B cell (primary cell): ENCODE measurements around the gene TRIM62. TPM values are rescaled to one million over a fixed set of nuclear protein-coding genes. Genes with fewer than 3 reads are reported as not detected.
"Not testable (repeated sequence)": the region's sequence is repeated elsewhere in the genome, so short reads cannot be mapped to it uniquely, and the experiment has no call there.

Source experiments
- ATAC-seq: fragments of 200-7000 bp; cut with Tn5 transposase; one replicate; pipeline ENCODE4 v1.10.0; 2021; ENCODE audit warnings: low read depth, mild to moderate bottlenecking, moderate number of reproducible peaks, moderate library complexity
- CTCF ChIA-PET: fragments of 350-600 bp; sonication (Branson Sonifier 250); formaldehyde crosslinking; loops from one replicate; lab custom pipeline; 2021; ENCODE audit warnings: antibody characterized with exemption, inconsistent platforms; lab: Charles Lee
- POLR2A ChIA-PET: fragments of 350-600 bp; sonication (Branson Sonifier 250); formaldehyde crosslinking; loops from one replicate; lab custom pipeline; 2021; ENCODE audit warnings: antibody characterized with exemption; lab: Charles Lee
- DNase-seq: peaks from one replicate; pipeline ENCODE4 v3.0.0; 2013
- H2AFZ ChIP-seq: 2 replicates; pipeline ENCODE4 v1.6.1; 2012; ENCODE audit warnings: mild to moderate bottlenecking, low read depth, low read length; ENCODE audit not compliant: insufficient read depth, poor library complexity, severe bottlenecking
- H3K27ac ChIP-seq, 2 donors: 1 replicate in 1 of 2; 2 replicates in 1 of 2; pipeline ENCODE4 v1.5.1; 2012 to 2013; ENCODE audit warnings: low read length in 2 of 2, mild to moderate bottlenecking in 2 of 2, moderate library complexity in 1 of 2
- H3K27me3 ChIP-seq, 4 experiments: fragments of 200-600 bp in 1 of 4; sonication (generic) in 1 of 4; replicated peaks in 1 of 4; 1 replicate in 2 of 4; 2 replicates in 2 of 4; pipeline versions ENCODE4 v1.6.1 to v1.7.0; 2013 to 2016; ENCODE audit warnings: low read length in 3 of 4, mild to moderate bottlenecking in 2 of 4, mixed read lengths in 1 of 4, moderate library complexity in 1 of 4; ENCODE audit not compliant: insufficient read depth in 4 of 4, control insufficient read depth in 3 of 4; ENCODE audit errors: control extremely low read depth in 1 of 4
- H3K36me3 ChIP-seq, 2 experiments: replicated peaks in 1 of 2; 1 replicate in 1 of 2; 2 replicates in 1 of 2; pipeline versions ENCODE4 v1.6.1 to v1.7.1; 2013; ENCODE audit warnings: low read length in 1 of 2; ENCODE audit not compliant: insufficient read depth in 2 of 2, control insufficient read depth in 1 of 2; ENCODE audit errors: control extremely low read depth in 1 of 2, extremely low read depth in 1 of 2
- H3K4me1 ChIP-seq, 2 donors: fragments of 200-600 bp in 1 of 2; sonication (generic) in 1 of 2; 1 replicate in 1 of 2; 2 replicates in 1 of 2; pipeline versions ENCODE4 v1.5.1 to v1.6.1; 2013 to 2017; ENCODE audit warnings: low read length in 2 of 2; ENCODE audit not compliant: control insufficient read depth in 2 of 2, insufficient read depth in 2 of 2
- H3K4me2 ChIP-seq: replicated peaks from 2 replicates; pipeline ENCODE3; 2012; ENCODE audit warnings: mild to moderate bottlenecking, low read depth, low read length; ENCODE audit not compliant: poor library complexity, severe bottlenecking
- H3K4me3 ChIP-seq, 5 experiments: fragments of 200-600 bp in 1 of 5; sonication (generic) in 1 of 5; 1 replicate in 3 of 5; 2 replicates in 2 of 5; pipeline versions ENCODE4 v1.5.1 to v1.7.0; 2011 to 2016; ENCODE audit warnings: low read length in 4 of 5, mild to moderate bottlenecking in 4 of 5, low read depth in 2 of 5, control low read depth in 1 of 5, moderate library complexity in 1 of 5; ENCODE audit not compliant: insufficient read depth in 1 of 5; ENCODE audit errors: control extremely low read depth in 1 of 5, extremely low read depth in 1 of 5
- H3K79me2 ChIP-seq: fragments of 200-600 bp; sonication (generic); one replicate; pipeline ENCODE4 v1.6.0; 2016; ENCODE audit warnings: low read length; ENCODE audit not compliant: control insufficient read depth, insufficient read depth
- H3K9ac ChIP-seq: fragments of 200-600 bp; sonication (generic); 2 replicates; pipeline ENCODE4 v1.6.1; 2017; ENCODE audit warnings: mild to moderate bottlenecking, low read length, moderate library complexity
- H3K9me3 ChIP-seq, 3 donors: one replicate each; pipeline versions ENCODE4 v1.6.1 to v1.7.1; 2013; ENCODE audit warnings: low read length in 2 of 3; ENCODE audit not compliant: control insufficient read depth in 2 of 3, insufficient read depth in 1 of 3; ENCODE audit errors: control extremely low read depth in 1 of 3
- H4K20me1 ChIP-seq: 2 replicates; pipeline ENCODE4 v1.6.0; 2012; ENCODE audit warnings: mild to moderate bottlenecking, low read length; ENCODE audit not compliant: insufficient read depth, control insufficient read depth, poor library complexity, severe bottlenecking
- H3K27ac Mint-ChIP-seq: one replicate; pipeline ENCODE4 v1.8.0; 2021; ENCODE audit warnings: mixed read lengths
- H3K27me3 Mint-ChIP-seq: one replicate; pipeline ENCODE4 v1.8.0; 2021; ENCODE audit warnings: mixed read lengths
- H3K4me1 Mint-ChIP-seq: one replicate; pipeline ENCODE4 v1.8.0; 2021; ENCODE audit warnings: mixed read lengths
- H3K4me3 Mint-ChIP-seq: one replicate; pipeline ENCODE4 v1.8.0; 2021; ENCODE audit warnings: mixed read lengths
- H3K9me3 Mint-ChIP-seq: one replicate; pipeline ENCODE4 v1.8.0; 2022; ENCODE audit warnings: mixed read lengths; ENCODE audit not compliant: insufficient read depth
- EZH2 ChIP-seq: IDR thresholded peaks from 2 replicates; pipeline ENCODE4 v1.6.1; 2012; ENCODE audit warnings: borderline replicate concordance, low read depth, mild to moderate bottlenecking, moderate library complexity, low read length; ENCODE audit not compliant: insufficient read depth, poor library complexity, severe bottlenecking
- WGBS: methylation state at CpG from one replicate; pipeline ENCODE4 v1.1.5; 2013; ENCODE audit warnings: missing lambda C conversion rate; ENCODE audit not compliant: insufficient coverage; 5-methylcytosine and 5-hydroxymethylcytosine counted together
- intact Hi-C: fragments of 100-400 bp; cut with micrococcal nuclease; formaldehyde crosslinking; loops from one replicate; pipeline ENCODE4 v1.10.0; 2022
- polyA plus RNA-seq: library from polyadenylated mRNA; depleted of rRNA; stranded (reverse); fragments of >200 nt; gene quantifications from 2 replicates; pipeline ENCODE4 v1.2.3, GENCODE V29; 2012
- total RNA-seq, 2 donors: library from RNA; stranded (reverse); fragments of 120-200 nt in 1 of 2; gene quantifications; 1 replicate in 1 of 2; 2 replicates in 1 of 2; pipeline versions ENCODE4 v1.2.3 to v1.2.4, GENCODE V29; 2013 to 2022
- TF ChIP-seq, protein P1 (sequence below): fragments of 200-600 bp; IDR thresholded peaks from one replicate; pipeline ENCODE4 v1.8.0; 2022; ENCODE audit warnings: antibody characterized with exemption, mild to moderate bottlenecking

Gene TRIM62
- total and polyA plus RNA-seq, 2 donors (not counting 1 experiment from before 2014, with no cell fraction given): 10.7 to 24.1 TPM

DNA sequence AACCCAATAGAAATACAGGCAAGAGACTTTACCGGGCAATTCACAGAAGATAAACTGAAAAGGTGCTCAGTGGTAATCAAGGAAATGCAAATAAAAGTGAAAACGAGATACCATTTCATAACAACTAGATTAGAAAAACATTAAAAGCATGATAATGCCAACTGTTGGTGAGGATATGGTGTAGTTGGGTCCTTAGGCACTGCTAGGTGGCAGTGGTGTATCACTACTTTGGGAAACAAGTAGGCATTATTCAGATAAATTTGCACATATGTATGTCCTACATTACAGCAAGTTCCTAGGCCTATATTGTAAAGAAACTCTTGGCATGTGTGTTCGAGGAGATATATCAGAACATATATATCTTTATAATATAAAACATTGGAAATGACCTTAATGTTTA lies 69.9 kb downstream of the TRIM62 start:
- ChIA-PET POLR2A (no interaction called here), CTCF (interaction anchor here (0.7 to 1.1 kb wide), 2 partner anchors 15 to 178 kb away, joined by 3 to 5 read pairs; no protein-coding TSS in a partner anchor)
- Histone ChIP-seq H3K27ac (no peak overlapping the region), H3K36me3 (no peaks in the 10 kb centered on the region), H3K9ac (no peak overlapping the region), H3K27me3 (no peaks in the 10 kb centered on the region), H3K4me2 (no peak overlapping the region), H3K79me2 (no peaks in the 10 kb centered on the region), H4K20me1 (no peaks in the 10 kb centered on the region), H3K4me3 (no peak overlapping the region), H3K9me3 (peaks cover 0 to 5% (median 1%) of the 10 kb centered on the region in 3 donors), H3K4me1 (no peaks in the 10 kb centered on the region), H2AFZ (no peak overlapping the region)
- WGBS: no CpG with 5 or more reads among the region's 3 CpGs
- peak; percentile 39 for DNase-seq
- no peaks in the 10 kb centered on the region for H3K9me3 Mint-ChIP-seq
- intact Hi-C loops: loop anchor here (1.0 kb wide), 1 partner anchor 255 kb away; no protein-coding TSS in a partner anchor
- H3K27ac Mint-ChIP-seq: no peak overlapping the region
- peaks cover 19% of the 10 kb centered on the region for H3K27me3 Mint-ChIP-seq
- H3K4me1 Mint-ChIP-seq: no peaks in the 10 kb centered on the region
- H3K4me3 Mint-ChIP-seq: no peak overlapping the region
- no peak for ATAC-seq
- no peak for TF ChIP-seq EZH2
- TF ChIP-seq, protein P1, sequence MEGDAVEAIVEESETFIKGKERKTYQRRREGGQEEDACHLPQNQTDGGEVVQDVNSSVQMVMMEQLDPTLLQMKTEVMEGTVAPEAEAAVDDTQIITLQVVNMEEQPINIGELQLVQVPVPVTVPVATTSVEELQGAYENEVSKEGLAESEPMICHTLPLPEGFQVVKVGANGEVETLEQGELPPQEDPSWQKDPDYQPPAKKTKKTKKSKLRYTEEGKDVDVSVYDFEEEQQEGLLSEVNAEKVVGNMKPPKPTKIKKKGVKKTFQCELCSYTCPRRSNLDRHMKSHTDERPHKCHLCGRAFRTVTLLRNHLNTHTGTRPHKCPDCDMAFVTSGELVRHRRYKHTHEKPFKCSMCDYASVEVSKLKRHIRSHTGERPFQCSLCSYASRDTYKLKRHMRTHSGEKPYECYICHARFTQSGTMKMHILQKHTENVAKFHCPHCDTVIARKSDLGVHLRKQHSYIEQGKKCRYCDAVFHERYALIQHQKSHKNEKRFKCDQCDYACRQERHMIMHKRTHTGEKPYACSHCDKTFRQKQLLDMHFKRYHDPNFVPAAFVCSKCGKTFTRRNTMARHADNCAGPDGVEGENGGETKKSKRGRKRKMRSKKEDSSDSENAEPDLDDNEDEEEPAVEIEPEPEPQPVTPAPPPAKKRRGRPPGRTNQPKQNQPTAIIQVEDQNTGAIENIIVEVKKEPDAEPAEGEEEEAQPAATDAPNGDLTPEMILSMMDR: no peak

DNA sequence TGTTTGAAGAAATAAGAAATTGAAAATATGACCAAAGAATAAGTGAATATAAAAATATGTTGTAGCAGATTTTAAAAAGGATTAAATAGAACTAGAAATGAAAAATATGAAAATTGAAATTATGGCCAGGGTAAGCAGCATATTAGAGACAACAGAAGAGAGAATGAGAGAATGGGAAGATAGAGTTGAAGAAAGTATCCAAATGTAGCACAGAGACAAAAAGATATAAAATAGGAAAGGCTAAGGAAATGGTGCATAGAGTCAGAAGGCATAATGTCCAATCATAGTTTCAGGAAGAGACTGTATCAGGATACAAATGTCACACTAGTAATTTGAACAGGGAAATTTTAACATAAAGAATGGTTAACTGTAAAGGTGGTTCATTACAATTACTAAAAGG lies 71.4 kb downstream of the TRIM62 start:
- H3K27ac Mint-ChIP-seq: no peak overlapping the region
- H3K4me3 ChIP-seq: no peak overlapping the region
- H4K20me1 ChIP-seq: no peaks in the 10 kb centered on the region
- H3K27ac ChIP-seq: no peak overlapping the region
- intact Hi-C loops: no loop called here
- H3K79me2 ChIP-seq: no peaks in the 10 kb centered on the region
- no peaks in the 10 kb centered on the region for H3K9me3 Mint-ChIP-seq
- H2AFZ ChIP-seq: no peak overlapping the region
- no peaks in the 10 kb centered on the region for H3K27me3 ChIP-seq
- ChIA-PET CTCF (interaction anchor here (1.6 kb wide), 1 partner anchor 14 kb away, joined by 5 read pairs; no protein-coding TSS in a partner anchor), POLR2A (no interaction called here)
- no peak for ATAC-seq
- no peak for TF ChIP-seq EZH2
- TF ChIP-seq, protein P1: no peak
- no peak overlapping the region for H3K4me3 Mint-ChIP-seq
- no peaks in the 10 kb centered on the region for H3K4me1 Mint-ChIP-seq
- no peak for DNase-seq
- H3K9ac ChIP-seq: no peak overlapping the region
- H3K4me2 ChIP-seq: no peak overlapping the region
- H3K9me3 ChIP-seq: peaks cover 0 to 5% (median 1%) of the 10 kb centered on the region in 3 donors
- H3K4me1 ChIP-seq: no peaks in the 10 kb centered on the region
- H3K36me3 ChIP-seq: no peaks in the 10 kb centered on the region
- peaks cover 15% of the 10 kb centered on the region for H3K27me3 Mint-ChIP-seq

DNA sequence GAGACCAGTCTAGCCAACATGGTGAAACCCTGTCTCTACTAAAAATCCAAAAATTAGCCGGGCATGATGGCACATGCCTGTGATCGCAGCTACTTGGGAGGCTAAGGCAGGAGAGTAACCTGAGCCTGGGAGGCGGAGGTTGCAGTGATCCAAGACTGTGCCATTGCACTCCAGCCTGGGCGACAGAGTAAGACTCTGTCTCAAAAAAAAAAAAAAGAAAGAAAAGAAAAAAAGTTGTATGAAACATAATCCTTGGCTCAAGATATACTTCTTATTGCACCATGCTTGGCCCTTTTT lies 81.8 kb downstream of the TRIM62 start:
- not testable (repeated sequence) for H3K4me3 Mint-ChIP-seq
- peaks cover 4 to 10% of the 10 kb centered on the region in 2 donors for H3K4me1 ChIP-seq

More for the DNA sequence above, 81.8 kb downstream of the TRIM62 start:
- H3K79me2 ChIP-seq, H3K4me1 Mint-ChIP-seq, H3K4me3 ChIP-seq, H4K20me1 ChIP-seq, H3K9me3 ChIP-seq, H3K4me2 ChIP-seq, CTCF ChIA-PET, H3K9me3 Mint-ChIP-seq, H3K27me3 Mint-ChIP-seq, H2AFZ ChIP-seq, DNase-seq, H3K27ac Mint-ChIP-seq, ATAC-seq, H3K36me3 ChIP-seq, POLR2A ChIA-PET, H3K27ac ChIP-seq, H3K27me3 ChIP-seq, H3K9ac ChIP-seq, intact Hi-C loops: not testable (repeated sequence)
- WGBS: 100% methylated on average over 1 of the region's 4 CpGs
